Measurements from ENCODE around the gene PPP1R12B. TPM values are rescaled to one million over a fixed set of nuclear protein-coding genes. Genes with fewer than 3 reads are reported as not detected.
"Not testable (repeated sequence)": the region's sequence is repeated elsewhere in the genome, so short reads cannot be mapped to it uniquely, and the experiment has no call there.

PPP1R12B gene
- polyA plus RNA-seq, 12 donors = 61.9 to 102 (median 85.5) TPM; not detected in 1

- no peak for DNase-seq
Measured at GRCh38 chr1:202439308-202439707, 90.8 kb downstream of the PPP1R12B start.

- DNase-seq = not testable (repeated sequence)
Measured at GRCh38 chr1:202448140-202448539, 99.6 kb downstream of the PPP1R12B start.

- not testable (repeated sequence) for DNase-seq
Measured at GRCh38 chr1:202451641-202452040, 103.1 kb downstream of the PPP1R12B start.

- DNase-seq = no peak
Measured at GRCh38 chr1:202452508-202452907, 104.0 kb downstream of the PPP1R12B start.

- not testable (repeated sequence) for DNase-seq
Measured at GRCh38 chr1:202456372-202457169, 108.1 kb downstream of the PPP1R12B start.

GRCh38 chr1:202458651-202459050, 110.2 kb downstream of the PPP1R12B start:
- not testable (repeated sequence) for DNase-seq

GRCh38 chr1:202459470-202460142, 111.1 kb downstream of the PPP1R12B start:
- peak; percentile 30 for DNase-seq

- DNase-seq = not testable (repeated sequence)
Measured at GRCh38 chr1:202460143-202460495, 111.6 kb downstream of the PPP1R12B start.

GRCh38 chr1:202462342-202463076, 114.0 kb downstream of the PPP1R12B start:
- no peak for DNase-seq

GRCh38 chr1:202464153-202464742, 115.7 kb downstream of the PPP1R12B start:
- DNase-seq = peak; percentile 43

- not testable (repeated sequence) for DNase-seq
Measured at GRCh38 chr1:202465644-202466270, 117.3 kb downstream of the PPP1R12B start.

GRCh38 chr1:202466339-202466738, 117.8 kb downstream of the PPP1R12B start:
- not testable (repeated sequence) for DNase-seq

GRCh38 chr1:202467381-202467780, 118.9 kb downstream of the PPP1R12B start:
- DNase-seq = not testable (repeated sequence)

- DNase-seq = not testable (repeated sequence)
Measured at GRCh38 chr1:202468695-202469094, 120.2 kb downstream of the PPP1R12B start.

GRCh38 chr1:202469123-202469522, 120.6 kb downstream of the PPP1R12B start:
- DNase-seq = not testable (repeated sequence)

GRCh38 chr1:202471246-202471645, 122.7 kb downstream of the PPP1R12B start:
- no peak for DNase-seq

- DNase-seq = not testable (repeated sequence)
Measured at GRCh38 chr1:202472347-202473124, 124.0 kb downstream of the PPP1R12B start.

GRCh38 chr1:202473266-202474045, 125.0 kb downstream of the PPP1R12B start:
- not testable (repeated sequence) for DNase-seq

- DNase-seq = not testable (repeated sequence)
Measured at GRCh38 chr1:202479661-202480060, 131.2 kb downstream of the PPP1R12B start.

GRCh38 chr1:202480640-202481039, 132.1 kb downstream of the PPP1R12B start:
- DNase-seq = not testable (repeated sequence)

Data from muscle of arm (tissue), 12 donors.